Measurements from ENCODE around the gene GLI3.

The GLI3 gene

GRCh38 chr7:42026622-42027197, 210.3 kb downstream of the GLI3 start:
- no peak overlapping the region for H2AFZ ChIP-seq (ENCODE audit: low read length)
- no peak for TF ChIP-seq CTCF (conservative IDR thresholded peaks at IDR 0.05; ENCODE audit: low read length)
- no peak for TF ChIP-seq EZH2phosphoT487 (IDR thresholded peaks at IDR 0.05; ENCODE audit: borderline replicate concordance)

GRCh38 chr7:42025635-42026375, 211.2 kb downstream of the GLI3 start:
- Histone ChIP-seq H3K9me3 (ENCODE audit: insufficient read depth, low read depth, low read length) (no peaks in the 10 kb centered on the region), H3K4me2 (ENCODE audit: low read depth, low read length, poor library complexity, severe bottlenecking) (no peak overlapping the region), H3K4me1 (ENCODE audit: insufficient read depth, low read length, poor library complexity, severe bottlenecking) (no peaks in the 10 kb centered on the region), H3K9ac (ENCODE audit: low read depth, low read length, poor library complexity, severe bottlenecking) (no peak overlapping the region), H4K20me1 (ENCODE audit: insufficient read depth, low read length, poor library complexity, severe bottlenecking) (no peaks in the 10 kb centered on the region), H3K27me3 (ENCODE audit: insufficient read depth, low read length, poor library complexity, severe bottlenecking) (no peaks in the 10 kb centered on the region), H3K9me2 (replicated peaks; ENCODE audit: low read depth, low read length) (no peaks in the 10 kb centered on the region), H3K36me3 (ENCODE audit: insufficient read depth, low read length) (no peaks in the 10 kb centered on the region), H3F3A (ENCODE audit: low read depth) (no peaks in the 10 kb centered on the region), H3K4me3 (ENCODE audit: low read length, poor library complexity, severe bottlenecking) (no peak overlapping the region), H3K79me2 (ENCODE audit: insufficient read depth, low read length) (no peaks in the 10 kb centered on the region), H2AFZ (ENCODE audit: low read length) (no peak overlapping the region)
- no peak for TF ChIP-seq CTCF (conservative IDR thresholded peaks at IDR 0.05; ENCODE audit: low read length)
- no peak for TF ChIP-seq EZH2phosphoT487 (IDR thresholded peaks at IDR 0.05; ENCODE audit: borderline replicate concordance)

More at GRCh38 chr7:42026622-42027197, 210.3 kb downstream of the GLI3 start:
- Histone ChIP-seq H3K9me2 (replicated peaks; ENCODE audit: low read depth, low read length) (no peaks in the 10 kb centered on the region), H3K4me1 (ENCODE audit: insufficient read depth, low read length, poor library complexity, severe bottlenecking) (no peaks in the 10 kb centered on the region), H3K36me3 (ENCODE audit: insufficient read depth, low read length) (no peaks in the 10 kb centered on the region), H3K9me3 (ENCODE audit: insufficient read depth, low read depth, low read length) (no peaks in the 10 kb centered on the region), H3K27me3 (ENCODE audit: insufficient read depth, low read length, poor library complexity, severe bottlenecking) (no peaks in the 10 kb centered on the region), H3K4me2 (ENCODE audit: low read depth, low read length, poor library complexity, severe bottlenecking) (no peak overlapping the region), H3F3A (ENCODE audit: low read depth) (no peaks in the 10 kb centered on the region), H4K20me1 (ENCODE audit: insufficient read depth, low read length, poor library complexity, severe bottlenecking) (no peaks in the 10 kb centered on the region), H3K9ac (ENCODE audit: low read depth, low read length, poor library complexity, severe bottlenecking) (no peak overlapping the region), H3K4me3 (ENCODE audit: low read length, poor library complexity, severe bottlenecking) (no peak overlapping the region), H3K79me2 (ENCODE audit: insufficient read depth, low read length) (no peaks in the 10 kb centered on the region)

- Histone ChIP-seq H3F3A (ENCODE audit: low read depth) (no peaks in the 10 kb centered on the region), H3K79me2 (ENCODE audit: insufficient read depth, low read length) (no peaks in the 10 kb centered on the region), H3K4me3 (ENCODE audit: low read length, poor library complexity, severe bottlenecking) (no peak overlapping the region), H3K9me2 (replicated peaks; ENCODE audit: low read depth, low read length) (no peaks in the 10 kb centered on the region), H3K4me1 (ENCODE audit: insufficient read depth, low read length, poor library complexity, severe bottlenecking) (no peaks in the 10 kb centered on the region), H3K36me3 (ENCODE audit: insufficient read depth, low read length) (no peaks in the 10 kb centered on the region), H3K4me2 (ENCODE audit: low read depth, low read length, poor library complexity, severe bottlenecking) (no peak overlapping the region), H4K20me1 (ENCODE audit: insufficient read depth, low read length, poor library complexity, severe bottlenecking) (no peaks in the 10 kb centered on the region), H2AFZ (ENCODE audit: low read length) (no peak overlapping the region), H3K9ac (ENCODE audit: low read depth, low read length, poor library complexity, severe bottlenecking) (no peak overlapping the region), H3K9me3 (ENCODE audit: insufficient read depth, low read depth, low read length) (no peaks in the 10 kb centered on the region), H3K27me3 (ENCODE audit: insufficient read depth, low read length, poor library complexity, severe bottlenecking) (no peaks in the 10 kb centered on the region)
- TF ChIP-seq EZH2phosphoT487 (IDR thresholded peaks at IDR 0.05; ENCODE audit: borderline replicate concordance) (no peak), CTCF (conservative IDR thresholded peaks at IDR 0.05; ENCODE audit: low read length) (no peak)
Measured at GRCh38 chr7:42024537-42024936, 212.5 kb downstream of the GLI3 start.

Data from Loucy (cell line).